HG02642 (cell line): Measurements from ENCODE around the gene SP6.

Experiments
- ATAC-seq: cut with Tn5 transposase; IDR thresholded peaks from one replicate; pipeline ENCODE4 v1.9.1; 2021; ENCODE audit warnings: mild to moderate bottlenecking; ENCODE audit not compliant: unreplicated experiment, poor library complexity

The SP6 gene

DNA sequence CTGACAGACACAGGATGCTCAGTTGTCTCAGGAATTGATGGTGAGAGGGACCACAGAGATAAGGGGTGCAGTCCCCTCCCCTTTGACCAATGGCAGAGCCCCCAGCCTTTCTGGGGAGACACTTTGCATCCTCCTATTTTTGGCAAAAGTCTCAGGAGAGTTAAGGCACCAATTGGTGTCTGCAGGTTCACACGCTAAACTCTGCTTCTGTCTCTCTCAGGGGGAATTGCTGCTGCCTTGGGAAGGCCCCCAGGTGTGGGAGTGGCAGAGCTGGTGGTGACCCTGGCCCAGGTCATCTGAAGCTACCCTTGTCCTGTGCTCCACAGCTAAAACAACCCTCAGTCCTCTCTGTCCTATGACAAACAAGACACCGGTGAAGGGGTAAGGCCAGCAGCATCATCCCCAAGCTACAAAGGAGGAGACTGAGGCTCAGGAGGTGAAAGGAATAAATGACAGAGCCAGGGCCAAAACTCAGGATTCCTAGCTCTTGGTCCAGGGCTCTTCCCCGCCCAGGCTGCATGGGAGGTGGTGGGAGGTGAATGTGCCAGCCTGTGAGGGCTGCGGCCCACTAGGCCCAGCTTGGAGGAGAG is 49.7 kb downstream of the SP6 start:
- ATAC-seq = no peak

DNA sequence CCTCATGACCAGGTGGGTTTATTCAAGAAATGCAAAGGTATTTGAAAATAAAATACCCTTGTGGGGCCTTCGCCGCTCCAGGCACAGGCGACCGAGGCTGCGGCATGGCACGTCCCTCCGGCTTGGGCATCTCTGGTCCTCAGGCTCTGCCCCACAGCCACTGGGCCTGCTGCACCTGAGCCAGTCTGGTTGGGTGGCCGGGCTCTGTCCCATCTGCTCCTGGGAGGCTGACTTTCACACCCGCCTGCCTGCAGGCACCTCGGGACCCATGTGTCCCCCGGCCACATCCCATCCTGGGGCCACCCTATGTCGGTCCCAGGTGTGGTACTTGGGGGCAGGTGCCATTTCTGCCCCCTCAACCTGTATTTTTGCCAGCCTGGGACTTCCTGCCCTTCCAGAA is 50.3 kb downstream of the SP6 start:
- no peak for ATAC-seq

DNA sequence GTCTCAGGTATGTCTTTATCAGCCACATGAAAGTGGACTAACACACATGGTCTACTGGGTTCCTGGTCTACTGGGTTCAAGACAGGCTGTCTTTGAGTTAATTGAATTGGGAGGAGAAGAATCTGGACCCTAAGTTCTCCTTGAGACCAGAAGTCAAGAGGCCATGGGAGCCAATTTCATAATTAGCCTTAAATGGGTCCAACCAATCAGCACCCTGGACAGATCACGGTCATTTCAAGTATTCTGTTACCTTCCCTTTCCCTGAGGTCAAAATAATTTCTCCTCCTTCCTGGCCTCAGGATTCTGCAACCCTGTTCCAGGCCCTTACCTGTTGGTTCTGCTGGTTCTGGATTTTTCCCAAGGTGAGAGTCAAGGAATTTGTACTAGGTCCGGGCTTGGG is 53.2 kb downstream of the SP6 start:
- ATAC-seq = no peak
